HG03064 (cell line): Measurements from ENCODE around the gene NUP188.
"Not testable (repeated sequence)": the region's sequence is repeated elsewhere in the genome, so short reads cannot be mapped to it uniquely, and the experiment has no call there.

ENCODE experiments used
- ATAC-seq: cut with Tn5 transposase; IDR thresholded peaks from one replicate; pipeline ENCODE4 v1.9.1; 2021; ENCODE audit warnings: low read depth; ENCODE audit not compliant: unreplicated experiment

NUP188 gene

GRCh38 chr9:128940946-128941755 is 6.3 kb upstream of the NUP188 start:
- ATAC-seq = no peak

- no peak for ATAC-seq
Observed at GRCh38 chr9:128943832-128944620, 3.5 kb upstream of the NUP188 start.

- ATAC-seq = not testable (repeated sequence)
Observed at GRCh38 chr9:128944966-128945365, 2.5 kb upstream of the NUP188 start.

GRCh38 chr9:128945798-128946501 is 1.5 kb upstream of the NUP188 start:
- no peak for ATAC-seq

- ATAC-seq = peak; percentile 7
Observed at GRCh38 chr9:128946571-128947276, 775 bp upstream of the NUP188 start.

GRCh38 chr9:128947277-128947526 is 297 bp upstream of the NUP188 start:
- ATAC-seq = no peak

- ATAC-seq = not testable (repeated sequence)
Observed at GRCh38 chr9:128961403-128961802, 13.9 kb downstream of the NUP188 start.

GRCh38 chr9:128969491-128969890 is 22.0 kb downstream of the NUP188 start:
- ATAC-seq = no peak

GRCh38 chr9:128972956-128973355 is 25.5 kb downstream of the NUP188 start:
- ATAC-seq = no peak

GRCh38 chr9:128979111-128979510 is 31.6 kb downstream of the NUP188 start:
- no peak for ATAC-seq

GRCh38 chr9:128983536-128983935 is 36.0 kb downstream of the NUP188 start:
- ATAC-seq = no peak

- no peak for ATAC-seq
Observed at GRCh38 chr9:128986671-128987070, 39.2 kb downstream of the NUP188 start.

- no peak for ATAC-seq
Observed at GRCh38 chr9:128987805-128988204, 40.3 kb downstream of the NUP188 start.

GRCh38 chr9:128992995-128993394 is 45.5 kb downstream of the NUP188 start:
- no peak for ATAC-seq

GRCh38 chr9:128995791-128996190 is 48.3 kb downstream of the NUP188 start:
- no peak for ATAC-seq

GRCh38 chr9:128998462-128998861 is 51.0 kb downstream of the NUP188 start:
- no peak for ATAC-seq

GRCh38 chr9:128999581-129000206 is 52.2 kb downstream of the NUP188 start:
- no peak for ATAC-seq

GRCh38 chr9:129001504-129002325 is 54.2 kb downstream of the NUP188 start:
- ATAC-seq = no peak

- no peak for ATAC-seq
Observed at GRCh38 chr9:129002992-129003391, 55.5 kb downstream of the NUP188 start.
